Measurements from ENCODE around the gene PCNP.
"Not testable (repeated sequence)": the region's sequence is repeated elsewhere in the genome, so short reads cannot be mapped to it uniquely, and the experiment has no call there.

PCNP gene

GRCh38 chr3:101625879-101626278, 51.9 kb downstream of the PCNP start:
- Histone ChIP-seq H3K4me3 (ENCODE audit: insufficient read depth, low read length, poor library complexity, severe bottlenecking) (no peak overlapping the region), H3K36me3 (ENCODE audit: low read length) (no peaks in the 10 kb centered on the region), H3K27me3 (ENCODE audit: low read length) (no peaks in the 10 kb centered on the region), H3F3A (ENCODE audit: insufficient read depth) (no peaks in the 10 kb centered on the region), H3K9ac (ENCODE audit: low read length) (no peak overlapping the region), H2AFZ (ENCODE audit: low read depth, low read length, severe bottlenecking) (no peak overlapping the region), H3K9me2 (replicated peaks; ENCODE audit: insufficient read depth, low read length) (no peaks in the 10 kb centered on the region), H3K9me3 (ENCODE audit: insufficient read depth, low read length) (peaks cover 6% of the 10 kb centered on the region; the same call in 1 of the 2 replicates), H3K79me2 (ENCODE audit: insufficient read depth, low read length) (no peaks in the 10 kb centered on the region), H4K20me1 (ENCODE audit: low read depth, low read length) (no peaks in the 10 kb centered on the region), H3K27ac (ENCODE audit: low read depth, low read length) (no peak overlapping the region), H3K4me2 (ENCODE audit: low read depth, low read length, poor library complexity, severe bottlenecking) (no peak overlapping the region)
- no peak for TF ChIP-seq EZH2phosphoT487 (conservative IDR thresholded peaks at IDR 0.05; ENCODE audit: low read length)
- no peak for TF ChIP-seq CTCF (IDR thresholded peaks at IDR 0.05; ENCODE audit: insufficient read depth, low read length, poor library complexity, severe bottlenecking)

- Histone ChIP-seq H4K20me1 (ENCODE audit: low read depth, low read length) (no peaks in the 10 kb centered on the region), H3K36me3 (ENCODE audit: low read length) (no peaks in the 10 kb centered on the region), H3K9me3 (ENCODE audit: insufficient read depth, low read length) (peaks cover 6% of the 10 kb centered on the region; the same call in 1 of the 2 replicates), H3K4me3 (ENCODE audit: insufficient read depth, low read length, poor library complexity, severe bottlenecking) (no peak overlapping the region), H3K27me3 (ENCODE audit: low read length) (no peaks in the 10 kb centered on the region), H3F3A (ENCODE audit: insufficient read depth) (no peaks in the 10 kb centered on the region), H3K9ac (ENCODE audit: low read length) (no peak overlapping the region), H2AFZ (ENCODE audit: low read depth, low read length, severe bottlenecking) (no peak overlapping the region), H3K79me2 (ENCODE audit: insufficient read depth, low read length) (no peaks in the 10 kb centered on the region), H3K27ac (ENCODE audit: low read depth, low read length) (no peak overlapping the region), H3K9me2 (replicated peaks; ENCODE audit: insufficient read depth, low read length) (no peaks in the 10 kb centered on the region), H3K4me2 (ENCODE audit: low read depth, low read length, poor library complexity, severe bottlenecking) (no peak overlapping the region)
- no peak for TF ChIP-seq EZH2phosphoT487 (conservative IDR thresholded peaks at IDR 0.05; ENCODE audit: low read length)
- TF ChIP-seq CTCF (IDR thresholded peaks at IDR 0.05; ENCODE audit: insufficient read depth, low read length, poor library complexity, severe bottlenecking): no peak
These were observed 55.2 kb downstream of the PCNP start for GRCh38 chr3:101629219-101629618.

GRCh38 chr3:101631098-101631796, 57.3 kb downstream of the PCNP start:
- H3K27me3 ChIP-seq (ENCODE audit: low read length): no peaks in the 10 kb centered on the region
- no peaks in the 10 kb centered on the region for H3K9me2 ChIP-seq (replicated peaks; ENCODE audit: insufficient read depth, low read length)
- no peak overlapping the region for H2AFZ ChIP-seq (ENCODE audit: low read depth, low read length, severe bottlenecking)
- H3F3A ChIP-seq (ENCODE audit: insufficient read depth): no peaks in the 10 kb centered on the region
- H3K79me2 ChIP-seq (ENCODE audit: insufficient read depth, low read length): no peaks in the 10 kb centered on the region
- H3K27ac ChIP-seq (ENCODE audit: low read depth, low read length): no peak overlapping the region
- TF ChIP-seq EZH2phosphoT487 (conservative IDR thresholded peaks at IDR 0.05; ENCODE audit: low read length) (no peak), CTCF (IDR thresholded peaks at IDR 0.05; ENCODE audit: insufficient read depth, low read length, poor library complexity, severe bottlenecking) (no peak)
- no peak overlapping the region for H3K9ac ChIP-seq (ENCODE audit: low read length)
- no peaks in the 10 kb centered on the region for H3K9me3 ChIP-seq (ENCODE audit: insufficient read depth, low read length)
- no peaks in the 10 kb centered on the region for H4K20me1 ChIP-seq (ENCODE audit: low read depth, low read length)
- H3K4me3 ChIP-seq (ENCODE audit: insufficient read depth, low read length, poor library complexity, severe bottlenecking): no peak overlapping the region
- no peaks in the 10 kb centered on the region for H3K36me3 ChIP-seq (ENCODE audit: low read length)
- no peak overlapping the region for H3K4me2 ChIP-seq (ENCODE audit: low read depth, low read length, poor library complexity, severe bottlenecking)

GRCh38 chr3:101631959-101632358, 58.0 kb downstream of the PCNP start:
- H3K9me2 ChIP-seq (replicated peaks; ENCODE audit: insufficient read depth, low read length); H4K20me1 ChIP-seq (ENCODE audit: low read depth, low read length); H3F3A ChIP-seq (ENCODE audit: insufficient read depth); H3K4me2 ChIP-seq (ENCODE audit: low read depth, low read length, poor library complexity, severe bottlenecking); H3K9ac ChIP-seq (ENCODE audit: low read length); H3K27me3 ChIP-seq (ENCODE audit: low read length); H3K9me3 ChIP-seq (ENCODE audit: insufficient read depth, low read length); H3K79me2 ChIP-seq (ENCODE audit: insufficient read depth, low read length); H3K4me3 ChIP-seq (ENCODE audit: insufficient read depth, low read length, poor library complexity, severe bottlenecking); H3K27ac ChIP-seq (ENCODE audit: low read depth, low read length); H2AFZ ChIP-seq (ENCODE audit: low read depth, low read length, severe bottlenecking); H3K36me3 ChIP-seq (ENCODE audit: low read length): not testable (repeated sequence)
